K562 (cell line): ENCODE results near the gene RPLP2.

Source experiments
- ARID3A ChIP-seq: IDR thresholded peaks from 2 replicates; pipeline ENCODE4 v1.6.1; 2012; ENCODE audit warnings: low read depth, low read length, improper control_type of control experiment, borderline replicate concordance
- EZH2 ChIP-seq: IDR thresholded peaks from 2 replicates; pipeline ENCODE4 v1.6.1; 2012; ENCODE audit warnings: low read depth, mild to moderate bottlenecking, inconsistent platforms, low read length, borderline replicate concordance
- FOXK2 ChIP-seq, 2 experiments: fragments of 450-650 bp; IDR thresholded peaks in 1 of 2; conservative IDR thresholded peaks in 1 of 2; 2 replicates each; pipeline ENCODE4 v1.6.1; 2016; ENCODE audit warnings: low read depth in 2 of 2, mild to moderate bottlenecking in 1 of 2
- NCOR1 ChIP-seq: fragments of 450-650 bp; IDR thresholded peaks from 2 replicates; pipeline ENCODE4 v1.6.1; 2016; ENCODE audit warnings: mild to moderate bottlenecking, moderate library complexity
- PRDM10 ChIP-seq: fragments of 450-650 bp; IDR thresholded peaks from 2 replicates; pipeline ENCODE4 v1.6.1; 2018; ENCODE audit not compliant: partially characterized antibody
- RAD51 ChIP-seq: fragments of 450-650 bp; IDR thresholded peaks from 2 replicates; pipeline ENCODE4 v1.7.1; 2016; ENCODE audit warnings: low read depth, mild to moderate bottlenecking, borderline replicate concordance
- RCOR1 ChIP-seq, 2 experiments: IDR thresholded peaks; 2 replicates each; pipeline ENCODE4 v1.6.1; 2012; ENCODE audit warnings: low read depth in 2 of 2, low read length in 2 of 2, borderline replicate concordance in 1 of 2, improper control_type of control experiment in 1 of 2
- RFX1 ChIP-seq: fragments of 450-650 bp; IDR thresholded peaks from 2 replicates; pipeline ENCODE4 v1.6.1; 2016; ENCODE audit warnings: mild to moderate bottlenecking, moderate library complexity
- STAG1 ChIP-seq: sonication (generic); formaldehyde crosslinking; IDR thresholded peaks from 2 replicates; pipeline ENCODE4 v1.5.0; 2020; ENCODE audit warnings: missing genetic modification reagents, borderline replicate concordance
- ZNF551 ChIP-seq: fragments of 250-450 bp; sonication (Bioruptor Pico); IDR thresholded peaks from 2 replicates; pipeline ENCODE4 v1.5.0; 2021; ENCODE audit warnings: mild to moderate bottlenecking, moderate library complexity

GRCh38 chr11:813456-814096, 3.8 kb downstream of the RPLP2 start:
- TF ChIP-seq NCOR1, result no peak
- no peak for TF ChIP-seq RAD51
- no peak for TF ChIP-seq ARID3A
- no peak for TF ChIP-seq PRDM10
- no peak for TF ChIP-seq RCOR1 (IDR thresholded peaks at IDR 0.05; ENCODE audit: borderline replicate concordance in 1 of 2, low read depth in 2 of 2, low read length in 2 of 2)
- no peak for TF ChIP-seq RFX1
- no peak for TF ChIP-seq STAG1
- TF ChIP-seq ZNF551, result no peak
- no peak for TF ChIP-seq EZH2
- no peak for TF ChIP-seq FOXK2 (conservative IDR thresholded peaks at IDR 0.05 in 1 of 2, IDR thresholded peaks at IDR 0.05 in 1 of 2; ENCODE audit: low read depth in 2 of 2)
